ENCODE measurements around the gene ARFGEF2. TPM values are rescaled to one million over a fixed set of nuclear protein-coding genes. Genes with fewer than 3 reads are reported as not detected.

ARFGEF2 gene
- total and polyA plus RNA-seq, 2 experiments from 2014 or later = 10.9 to 48.0 TPM

DNA sequence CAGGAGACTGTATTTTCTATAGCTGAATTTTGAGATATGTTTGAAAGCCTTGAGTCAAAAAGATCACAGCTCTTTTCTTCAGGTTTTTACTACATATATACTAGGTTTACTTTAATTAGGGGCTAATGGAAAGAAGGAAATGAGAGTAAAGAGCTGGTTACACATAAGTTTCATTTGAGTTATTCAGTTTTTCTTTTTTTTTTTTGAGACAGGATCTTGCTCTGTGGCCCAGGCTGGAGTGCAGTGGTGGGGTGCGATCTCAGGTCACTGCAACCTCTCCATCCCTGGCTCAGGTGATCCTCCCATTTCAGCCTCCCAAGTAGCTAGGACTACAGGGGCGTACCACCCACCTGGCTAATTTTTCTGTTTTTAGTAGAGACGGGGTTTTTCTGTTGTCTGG, 4.8 kb downstream of the ARFGEF2 start:
- Histone ChIP-seq H2AFZ (no peak overlapping the region), H3K79me2 (peaks cover 89% of the 10 kb centered on the region), H3K27ac (no peak overlapping the region), H3K36me3 (replicated peaks; ENCODE audit: insufficient read depth, low read depth) (no peaks in the 10 kb centered on the region), H3K4me1 (ENCODE audit: insufficient read depth) (peaks cover 21% of the 10 kb centered on the region), H3K4me3 (no peak overlapping the region), H3K9me2 (replicated peaks; ENCODE audit: insufficient read depth) (no peaks in the 10 kb centered on the region), H3K27me3 (no peaks in the 10 kb centered on the region), H3K9me3 (ENCODE audit: low read depth) (no peaks in the 10 kb centered on the region), H3K4me2 (no peak overlapping the region), H4K20me1 (ENCODE audit: insufficient read depth, poor library complexity, severe bottlenecking) (peaks cover 55% of the 10 kb centered on the region)
- WGBS (ENCODE audit: low lambda C conversion rate, missing lambda C conversion rate) = 96% methylated on average over 3 of the region's 3 CpGs
- no peak for DNase-seq (ENCODE audit: low spot score)
- TF ChIP-seq EZH2 (IDR thresholded peaks at IDR 0.05; ENCODE audit: borderline replicate concordance) (no peak), EZH2phosphoT487 (IDR thresholded peaks at IDR 0.05; ENCODE audit: low read depth, severe bottlenecking, unreplicated experiment) (no peak)
- TF ChIP-seq, protein P1, sequence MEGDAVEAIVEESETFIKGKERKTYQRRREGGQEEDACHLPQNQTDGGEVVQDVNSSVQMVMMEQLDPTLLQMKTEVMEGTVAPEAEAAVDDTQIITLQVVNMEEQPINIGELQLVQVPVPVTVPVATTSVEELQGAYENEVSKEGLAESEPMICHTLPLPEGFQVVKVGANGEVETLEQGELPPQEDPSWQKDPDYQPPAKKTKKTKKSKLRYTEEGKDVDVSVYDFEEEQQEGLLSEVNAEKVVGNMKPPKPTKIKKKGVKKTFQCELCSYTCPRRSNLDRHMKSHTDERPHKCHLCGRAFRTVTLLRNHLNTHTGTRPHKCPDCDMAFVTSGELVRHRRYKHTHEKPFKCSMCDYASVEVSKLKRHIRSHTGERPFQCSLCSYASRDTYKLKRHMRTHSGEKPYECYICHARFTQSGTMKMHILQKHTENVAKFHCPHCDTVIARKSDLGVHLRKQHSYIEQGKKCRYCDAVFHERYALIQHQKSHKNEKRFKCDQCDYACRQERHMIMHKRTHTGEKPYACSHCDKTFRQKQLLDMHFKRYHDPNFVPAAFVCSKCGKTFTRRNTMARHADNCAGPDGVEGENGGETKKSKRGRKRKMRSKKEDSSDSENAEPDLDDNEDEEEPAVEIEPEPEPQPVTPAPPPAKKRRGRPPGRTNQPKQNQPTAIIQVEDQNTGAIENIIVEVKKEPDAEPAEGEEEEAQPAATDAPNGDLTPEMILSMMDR (IDR thresholded peaks at IDR 0.05; ENCODE audit: poor library complexity) = no peak

DNA sequence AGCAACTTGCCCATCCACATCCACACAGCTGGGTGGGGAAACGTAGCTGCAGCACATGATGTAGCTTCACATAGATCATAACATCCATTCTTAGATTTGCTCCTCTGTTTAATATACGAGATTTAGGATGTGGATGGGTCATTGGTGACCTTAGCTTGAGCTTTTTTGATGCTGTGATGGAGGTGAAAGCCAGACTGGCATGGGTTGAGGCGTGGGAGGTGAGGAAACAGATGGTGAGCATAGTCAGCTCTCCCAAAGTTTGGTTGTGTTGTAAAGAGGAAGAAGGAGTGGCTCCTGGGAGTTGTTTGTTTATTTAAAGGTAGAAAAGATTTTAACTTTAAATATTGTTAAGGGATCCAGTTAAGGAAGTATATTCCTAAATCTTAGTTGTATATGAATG, 5.3 kb downstream of the ARFGEF2 start:
- 92% methylated on average over 3 of the region's 3 CpGs for whole genome bisulfite sequencing (ENCODE audit: low lambda C conversion rate, missing lambda C conversion rate)
- no peak overlapping the region for H3K4me2 ChIP-seq
- H4K20me1 ChIP-seq (ENCODE audit: insufficient read depth, poor library complexity, severe bottlenecking) = peaks cover 60% of the 10 kb centered on the region
- DNase-seq (ENCODE audit: low spot score) = no peak
- H3K4me1 ChIP-seq (ENCODE audit: insufficient read depth) = peaks cover 21% of the 10 kb centered on the region
- H3K79me2 ChIP-seq = peaks cover 93% of the 10 kb centered on the region
- no peaks in the 10 kb centered on the region for H3K36me3 ChIP-seq (replicated peaks; ENCODE audit: insufficient read depth, low read depth)
- H3K9me3 ChIP-seq (ENCODE audit: low read depth) = no peaks in the 10 kb centered on the region
- TF ChIP-seq, protein P1 (IDR thresholded peaks at IDR 0.05; ENCODE audit: poor library complexity) = no peak
- TF ChIP-seq EZH2 (IDR thresholded peaks at IDR 0.05; ENCODE audit: borderline replicate concordance) = no peak
- no peak for TF ChIP-seq EZH2phosphoT487 (IDR thresholded peaks at IDR 0.05; ENCODE audit: low read depth, severe bottlenecking, unreplicated experiment)
- H2AFZ ChIP-seq = no peak overlapping the region
- no peaks in the 10 kb centered on the region for H3K27me3 ChIP-seq
- H3K27ac ChIP-seq = no peak overlapping the region
- H3K9me2 ChIP-seq (replicated peaks; ENCODE audit: insufficient read depth) = no peaks in the 10 kb centered on the region
- H3K4me3 ChIP-seq = no peak overlapping the region

DNA sequence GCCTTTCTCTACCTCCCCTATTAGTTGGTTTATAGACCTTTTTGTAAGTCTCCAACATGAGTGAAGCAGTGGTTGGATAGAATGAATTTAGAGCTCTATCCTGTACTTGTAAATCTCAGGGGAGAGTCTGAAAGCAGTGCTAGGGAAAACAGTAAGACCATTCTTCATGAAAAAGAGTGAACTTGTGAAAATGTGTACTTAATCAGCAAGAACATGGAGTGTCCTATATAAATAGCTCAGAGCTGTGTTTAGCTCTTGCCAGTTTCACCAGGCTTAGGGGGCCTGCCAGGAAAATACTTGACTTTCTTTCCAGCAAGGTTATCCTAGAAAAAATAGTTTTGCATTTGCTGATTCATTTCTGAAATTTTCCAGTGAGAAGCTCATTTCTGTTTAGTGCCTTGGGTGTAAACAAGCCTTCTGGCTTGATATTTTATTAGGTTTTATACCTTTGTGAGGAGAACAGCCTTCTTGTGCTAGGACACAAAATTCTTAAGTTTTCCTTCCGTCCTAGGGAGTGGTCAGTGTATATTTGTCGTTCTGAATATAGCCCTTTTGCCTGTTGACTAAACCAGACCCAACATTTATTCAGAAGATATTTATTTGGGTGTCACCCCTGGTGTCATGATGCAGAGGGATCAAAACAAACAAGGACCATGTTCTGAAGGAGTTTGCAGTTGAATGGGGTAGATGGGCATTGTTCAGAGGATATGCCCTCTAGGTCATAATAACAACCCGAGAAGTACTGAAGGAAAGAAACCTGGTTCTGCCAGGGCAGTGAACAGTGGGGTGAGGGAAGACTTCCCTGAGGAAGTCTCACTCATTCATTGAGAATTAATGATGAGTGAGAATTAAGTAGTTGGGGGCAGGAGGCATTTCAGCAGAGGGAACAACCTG, 7.6 kb downstream of the ARFGEF2 start:
- no peak overlapping the region for H2AFZ ChIP-seq
- TF ChIP-seq EZH2 (IDR thresholded peaks at IDR 0.05; ENCODE audit: borderline replicate concordance) (no peak), EZH2phosphoT487 (IDR thresholded peaks at IDR 0.05; ENCODE audit: low read depth, severe bottlenecking, unreplicated experiment) (no peak)
- TF ChIP-seq, protein P1 (IDR thresholded peaks at IDR 0.05; ENCODE audit: poor library complexity) = no peak
- H3K4me1 ChIP-seq (ENCODE audit: insufficient read depth) = peaks cover 6% of the 10 kb centered on the region
- no peaks in the 10 kb centered on the region for H3K9me2 ChIP-seq (replicated peaks; ENCODE audit: insufficient read depth)
- H3K79me2 ChIP-seq = peaks cover 94% of the 10 kb centered on the region
- H3K4me2 ChIP-seq = peak overlapping the region; percentile 53
- no peak overlapping the region for H3K4me3 ChIP-seq
- 91% methylated on average over 3 of the region's 3 CpGs for WGBS (ENCODE audit: low lambda C conversion rate, missing lambda C conversion rate)
- DNase-seq (ENCODE audit: low spot score) = peak; percentile 42
- H4K20me1 ChIP-seq (ENCODE audit: insufficient read depth, poor library complexity, severe bottlenecking) = peaks cover 83% of the 10 kb centered on the region
- no peaks in the 10 kb centered on the region for H3K27me3 ChIP-seq
- peak overlapping the region; percentile 82 for H3K27ac ChIP-seq
- H3K36me3 ChIP-seq (replicated peaks; ENCODE audit: insufficient read depth, low read depth) = no peaks in the 10 kb centered on the region
- H3K9me3 ChIP-seq (ENCODE audit: low read depth) = no peaks in the 10 kb centered on the region
